Omental fat pad (tissue), 4 donors: ENCODE results near the gene NEMF. TPM values are rescaled to one million over a fixed set of nuclear protein-coding genes. Genes with fewer than 3 reads are reported as not detected.
"Not testable (repeated sequence)": the region's sequence is repeated elsewhere in the genome, so short reads cannot be mapped to it uniquely, and the experiment has no call there.

ENCODE experiments used
- ATAC-seq: fragments of 150-250 bp; one replicate; pipeline ENCODE4 v1.9.1; 2016; ENCODE audit warnings: mild to moderate bottlenecking, moderate library complexity; ENCODE audit not compliant: low FRiP score
- DNase-seq: peaks from one replicate; pipeline ENCODE4 v3.0.0-alpha.2; 2019; ENCODE audit warnings: low spot score
- CTCF ChIP-seq, 3 donors: fragments of 450-650 bp; IDR thresholded peaks; one replicate each; pipeline ENCODE4 v1.5.1; 2016 to 2017; ENCODE audit warnings: antibody characterized with exemption in 3 of 3, mild to moderate bottlenecking in 3 of 3, moderate library complexity in 2 of 3
- total RNA-seq, 4 donors: library from RNA; depleted of rRNA; stranded (reverse); fragments of >200 nt; gene quantifications; one replicate each; pipeline ENCODE4 v1.1.0, GENCODE V29; 2016

Gene NEMF
- total RNA-seq, 4 donors from 2014 or later: 59.6 to 87.8 (median 67.7) TPM

- TF ChIP-seq CTCF (IDR thresholded peaks at IDR 0.05): no peak
- no peak for DNase-seq
- no peak for ATAC-seq
Observed at GRCh38 chr14:49796025-49796424, 56.6 kb downstream of the NEMF start.

GRCh38 chr14:49792618-49793017, 60.0 kb downstream of the NEMF start:
- ATAC-seq: no peak
- no peak for TF ChIP-seq CTCF (IDR thresholded peaks at IDR 0.05)

GRCh38 chr14:49786315-49786714, 66.3 kb downstream of the NEMF start:
- ATAC-seq: no peak
- TF ChIP-seq CTCF (IDR thresholded peaks at IDR 0.05): no peak
- no peak for DNase-seq

More at GRCh38 chr14:49792618-49793017, 60.0 kb downstream of the NEMF start:
- no peak for DNase-seq

GRCh38 chr14:49783394-49784014, 69.1 kb downstream of the NEMF start:
- DNase-seq: no peak
- no peak for ATAC-seq
- no peak for TF ChIP-seq CTCF (IDR thresholded peaks at IDR 0.05)

- DNase-seq, ATAC-seq: not testable (repeated sequence)
Observed at GRCh38 chr14:49781040-49781439, 71.5 kb downstream of the NEMF start.

- no peak for ATAC-seq
- no peak for TF ChIP-seq CTCF (IDR thresholded peaks at IDR 0.05)
- DNase-seq: no peak
Observed at GRCh38 chr14:49778421-49778820, 74.2 kb downstream of the NEMF start.

- ATAC-seq (no peak), DNase-seq (no peak)
- TF ChIP-seq CTCF (IDR thresholded peaks at IDR 0.05): no peak
Observed at GRCh38 chr14:49774106-49774505, 78.5 kb downstream of the NEMF start.

GRCh38 chr14:49771691-49772090, 80.9 kb downstream of the NEMF start:
- not testable (repeated sequence) for DNase-seq, ATAC-seq
